ENCODE results near the gene RAD23B. TPM values are rescaled to one million over a fixed set of nuclear protein-coding genes. Genes with fewer than 3 reads are reported as not detected.

Gene RAD23B
- total RNA-seq, 1 experiment from 2014 or later = 114 TPM

GRCh38 chr9:107368696-107369095 lies 85.6 kb downstream of the RAD23B start:
- H3K9me3 ChIP-seq (ENCODE audit: control insufficient read depth, insufficient read depth, low read depth, low read length) = no peaks in the 10 kb centered on the region
- no peak overlapping the region for H3K4me3 ChIP-seq (ENCODE audit: low read depth in 2 of 2, low read length in 2 of 2)
- in situ Hi-C loops (cut with HindIII; ENCODE audit: low pct_unique_long_range_greater_than_20kb, low sequenced_read_pairs) (no loop called here), intact Hi-C loops (cut with micrococcal nuclease; ENCODE audit: unreplicated experiment) (no loop called here)
- BruUV-seq (replicated peaks) = no TSS peak
- ATAC-seq (no peak), DNase-seq (ENCODE audit: low read depth, low spot score) (no peak)
- H3K27ac ChIP-seq (ENCODE audit: low read length) = no peak overlapping the region
- no peaks in the 10 kb centered on the region for H3K36me3 ChIP-seq (ENCODE audit: control insufficient read depth, insufficient read depth, low read length)
- H3K27me3 ChIP-seq (ENCODE audit: control insufficient read depth, insufficient read depth, low read length) = no peaks in the 10 kb centered on the region
- H3K4me1 ChIP-seq (ENCODE audit: control insufficient read depth, insufficient read depth, low read length) = no peaks in the 10 kb centered on the region
- CTCF ChIA-PET = no interaction called here
- TF ChIP-seq CTCF (IDR thresholded peaks at IDR 0.05) (no peak), SIN3A (IDR thresholded peaks at IDR 0.05; ENCODE audit: borderline replicate concordance, insufficient read depth, low read depth, low read length) (no peak), REST (IDR thresholded peaks at IDR 0.05; ENCODE audit: insufficient read depth in 1 of 2, low read depth in 2 of 2, low read length in 1 of 2) (no peak), POLR2AphosphoS5 (IDR thresholded peaks at IDR 0.05; ENCODE audit: low read depth, low read length) (no peak), TCF7L2 (IDR thresholded peaks at IDR 0.05; ENCODE audit: low read depth, low read length) (no peak)
- POLR2A ChIA-PET = no interaction called here

GRCh38 chr9:107373809-107374208 lies 90.7 kb downstream of the RAD23B start:
- intact Hi-C loops (cut with micrococcal nuclease; ENCODE audit: unreplicated experiment) = no loop called here
- DNase-seq (ENCODE audit: low read depth, low spot score) = no peak

More at GRCh38 chr9:107373809-107374208, 90.7 kb downstream of the RAD23B start:
- H3K4me3 ChIP-seq (ENCODE audit: low read depth in 2 of 2, low read length in 2 of 2) = no peak overlapping the region
- CTCF ChIA-PET = no interaction called here
- ATAC-seq = no peak
- no peaks in the 10 kb centered on the region for H3K27me3 ChIP-seq (ENCODE audit: control insufficient read depth, insufficient read depth, low read length)
- no peak overlapping the region for H3K27ac ChIP-seq (ENCODE audit: low read length)
- no peaks in the 10 kb centered on the region for H3K9me3 ChIP-seq (ENCODE audit: control insufficient read depth, insufficient read depth, low read depth, low read length)
- no TSS peak for BruUV-seq (replicated peaks)
- POLR2A ChIA-PET = no interaction called here
- in situ Hi-C loops (cut with HindIII; ENCODE audit: low pct_unique_long_range_greater_than_20kb, low sequenced_read_pairs) = no loop called here
- no peaks in the 10 kb centered on the region for H3K4me1 ChIP-seq (ENCODE audit: control insufficient read depth, insufficient read depth, low read length)
- no peaks in the 10 kb centered on the region for H3K36me3 ChIP-seq (ENCODE audit: control insufficient read depth, insufficient read depth, low read length)
- TF ChIP-seq TCF7L2 (IDR thresholded peaks at IDR 0.05; ENCODE audit: low read depth, low read length) (no peak), CTCF (IDR thresholded peaks at IDR 0.05) (no peak), SIN3A (IDR thresholded peaks at IDR 0.05; ENCODE audit: borderline replicate concordance, insufficient read depth, low read depth, low read length) (no peak), REST (IDR thresholded peaks at IDR 0.05; ENCODE audit: insufficient read depth in 1 of 2, low read depth in 2 of 2, low read length in 1 of 2) (no peak), POLR2AphosphoS5 (IDR thresholded peaks at IDR 0.05; ENCODE audit: low read depth, low read length) (no peak)
